Stomach smooth muscle (tissue), 2 donors: ENCODE results near the gene MAML3.
"Not testable (repeated sequence)": the region's sequence is repeated elsewhere in the genome, so short reads cannot be mapped to it uniquely, and the experiment has no call there.

Source experiments
- H3K27ac ChIP-seq: one replicate; pipeline ENCODE4 v1.7.0; 2013; ENCODE audit warnings: mild to moderate bottlenecking, low read length, inconsistent platforms
- H3K27me3 ChIP-seq, 2 donors: one replicate each; pipeline ENCODE4 v1.7.0; 2013; ENCODE audit warnings: low read length in 2 of 2; ENCODE audit not compliant: insufficient read depth in 2 of 2, control insufficient read depth in 1 of 2
- H3K36me3 ChIP-seq, 2 donors: one replicate each; pipeline ENCODE4 v1.7.0; 2013; ENCODE audit warnings: low read length in 2 of 2; ENCODE audit not compliant: control insufficient read depth in 2 of 2, insufficient read depth in 2 of 2
- H3K4me1 ChIP-seq: one replicate; pipeline ENCODE4 v1.7.0; 2013; ENCODE audit warnings: low read length; ENCODE audit not compliant: control insufficient read depth, insufficient read depth
- H3K4me3 ChIP-seq, 2 donors: one replicate each; pipeline ENCODE4 v1.7.0; 2013; ENCODE audit warnings: low read length in 2 of 2
- H3K9ac ChIP-seq, 2 donors: one replicate each; pipeline ENCODE4 v1.7.0; 2013; ENCODE audit warnings: low read length in 2 of 2, mild to moderate bottlenecking in 1 of 2
- H3K9me3 ChIP-seq, 2 donors: one replicate each; pipeline ENCODE4 v1.7.0; 2013; ENCODE audit warnings: low read length in 2 of 2; ENCODE audit not compliant: control insufficient read depth in 2 of 2
- donor health status: healthy.
- donor health status: Pancreatic carcinoma.

MAML3 gene

GRCh38 chr4:139959396-139959795 lies 194.6 kb downstream of the MAML3 start:
- Histone ChIP-seq H3K9me3 (no peaks in the 10 kb centered on the region), H3K27me3 (no peaks in the 10 kb centered on the region), H3K27ac (no peak overlapping the region), H3K4me1 (peaks cover 4% of the 10 kb centered on the region), H3K9ac (no peak overlapping the region), H3K36me3 (no peaks in the 10 kb centered on the region), H3K4me3 (no peak overlapping the region)

- H3K27me3 ChIP-seq, result no peaks in the 10 kb centered on the region
- H3K9ac ChIP-seq, result no peak overlapping the region
- no peak overlapping the region for H3K27ac ChIP-seq
- no peaks in the 10 kb centered on the region for H3K36me3 ChIP-seq
- H3K4me1 ChIP-seq, result peaks cover 4% of the 10 kb centered on the region
- no peak overlapping the region for H3K4me3 ChIP-seq
- no peaks in the 10 kb centered on the region for H3K9me3 ChIP-seq
These were observed 195.3 kb downstream of the MAML3 start for GRCh38 chr4:139958739-139959098.

- Histone ChIP-seq H3K27me3 (no peaks in the 10 kb centered on the region), H3K4me3 (no peak overlapping the region), H3K27ac (no peak overlapping the region), H3K36me3 (no peaks in the 10 kb centered on the region), H3K9ac (no peak overlapping the region), H3K9me3 (no peaks in the 10 kb centered on the region), H3K4me1 (peaks cover 4% of the 10 kb centered on the region)
These were observed 195.8 kb downstream of the MAML3 start for GRCh38 chr4:139957986-139958738.

GRCh38 chr4:139957065-139957464 lies 196.9 kb downstream of the MAML3 start:
- Histone ChIP-seq H3K27ac (no peak overlapping the region), H3K36me3 (no peaks in the 10 kb centered on the region), H3K27me3 (no peaks in the 10 kb centered on the region), H3K9me3 (no peaks in the 10 kb centered on the region), H3K9ac (no peak overlapping the region), H3K4me3 (no peak overlapping the region), H3K4me1 (peaks cover 4% of the 10 kb centered on the region)

- Histone ChIP-seq H3K36me3 (no peaks in the 10 kb centered on the region), H3K4me3 (peak overlapping the region in 1 of 2 donors; percentile 16), H3K4me1 (peaks cover 4% of the 10 kb centered on the region), H3K27ac (no peak overlapping the region), H3K9me3 (no peaks in the 10 kb centered on the region), H3K9ac (peak overlapping the region in 1 of 2 donors; percentile 22), H3K27me3 (no peaks in the 10 kb centered on the region)
These were observed 197.4 kb downstream of the MAML3 start for GRCh38 chr4:139956507-139957017.

- peaks cover 4% of the 10 kb centered on the region for H3K4me1 ChIP-seq
- no peak overlapping the region for H3K9ac ChIP-seq
- no peaks in the 10 kb centered on the region for H3K27me3 ChIP-seq
- H3K36me3 ChIP-seq, result no peaks in the 10 kb centered on the region
- H3K9me3 ChIP-seq, result no peaks in the 10 kb centered on the region
- no peak overlapping the region for H3K4me3 ChIP-seq
- no peak overlapping the region for H3K27ac ChIP-seq
These were observed 198.4 kb downstream of the MAML3 start for GRCh38 chr4:139955600-139955999.

GRCh38 chr4:139954512-139954911 lies 199.5 kb downstream of the MAML3 start:
- H3K27ac ChIP-seq, result no peak overlapping the region
- peaks cover 4% of the 10 kb centered on the region for H3K4me1 ChIP-seq
- H3K9me3 ChIP-seq, result no peaks in the 10 kb centered on the region
- no peaks in the 10 kb centered on the region for H3K36me3 ChIP-seq
- H3K4me3 ChIP-seq, result no peak overlapping the region
- no peaks in the 10 kb centered on the region for H3K27me3 ChIP-seq
- H3K9ac ChIP-seq, result no peak overlapping the region

- no peaks in the 10 kb centered on the region for H3K9me3 ChIP-seq
- no peak overlapping the region for H3K9ac ChIP-seq
- no peaks in the 10 kb centered on the region for H3K36me3 ChIP-seq
- H3K27me3 ChIP-seq, result no peaks in the 10 kb centered on the region
- H3K27ac ChIP-seq, result no peak overlapping the region
- H3K4me3 ChIP-seq, result no peak overlapping the region
- peaks cover 4% of the 10 kb centered on the region for H3K4me1 ChIP-seq
These were observed 203.0 kb downstream of the MAML3 start for GRCh38 chr4:139951021-139951420.

- H3K4me1 ChIP-seq, result peaks cover 4% of the 10 kb centered on the region
- H3K27me3 ChIP-seq, result no peaks in the 10 kb centered on the region
- H3K4me3 ChIP-seq, result no peak overlapping the region
- H3K9ac ChIP-seq, result no peak overlapping the region
- H3K9me3 ChIP-seq, result no peaks in the 10 kb centered on the region
- no peaks in the 10 kb centered on the region for H3K36me3 ChIP-seq
- no peak overlapping the region for H3K27ac ChIP-seq
These were observed 203.4 kb downstream of the MAML3 start for GRCh38 chr4:139950568-139950967.

GRCh38 chr4:139944916-139945315 lies 209.1 kb downstream of the MAML3 start:
- H3K9ac ChIP-seq, H3K27me3 ChIP-seq, H3K27ac ChIP-seq, H3K4me1 ChIP-seq, H3K36me3 ChIP-seq, H3K9me3 ChIP-seq, H3K4me3 ChIP-seq: not testable (repeated sequence)

- peaks cover 4% of the 10 kb centered on the region for H3K4me1 ChIP-seq
These were observed 210.7 kb downstream of the MAML3 start for GRCh38 chr4:139943277-139943676.

More at GRCh38 chr4:139943277-139943676, 210.7 kb downstream of the MAML3 start:
- H3K36me3 ChIP-seq, result no peaks in the 10 kb centered on the region
- no peak overlapping the region for H3K4me3 ChIP-seq
- H3K27me3 ChIP-seq, result no peaks in the 10 kb centered on the region
- no peaks in the 10 kb centered on the region for H3K9me3 ChIP-seq
- H3K9ac ChIP-seq, result no peak overlapping the region
- H3K27ac ChIP-seq, result no peak overlapping the region
